Stimulated activated naive CD8-positive, alpha-beta T cell treated with anti-CD3 and anti-CD28 coated beads, Interleukin-15, Interleukin-2, amounts not matched to agents 100 ng/mL and 50 ng/mL, for 24 hours (primary cell): ENCODE data around the gene DEPP1.
A peak's percentile ranks its signal among the peaks of the same experiment; 100 is the strongest.

ENCODE experiments used
- H3K27ac Mint-ChIP-seq: one replicate; pipeline ENCODE4 v1.8.0; 2021; ENCODE audit warnings: mild to moderate bottlenecking, mixed read lengths
- H3K27me3 Mint-ChIP-seq: one replicate; pipeline ENCODE4 v1.8.0; 2021; ENCODE audit warnings: mixed read lengths
- H3K36me3 Mint-ChIP-seq: one replicate; pipeline ENCODE4 v1.8.0; 2021; ENCODE audit warnings: low read depth, mixed read lengths
- H3K4me1 Mint-ChIP-seq: one replicate; pipeline ENCODE4 v1.8.0; 2021; ENCODE audit warnings: low read depth, mixed read lengths
- H3K4me3 Mint-ChIP-seq: one replicate; pipeline ENCODE4 v1.8.0; 2021; ENCODE audit warnings: mild to moderate bottlenecking, mixed read lengths
- H3K9me3 Mint-ChIP-seq: one replicate; pipeline ENCODE4 v1.8.0; 2021; ENCODE audit warnings: mixed read lengths

The DEPP1 gene

DNA sequence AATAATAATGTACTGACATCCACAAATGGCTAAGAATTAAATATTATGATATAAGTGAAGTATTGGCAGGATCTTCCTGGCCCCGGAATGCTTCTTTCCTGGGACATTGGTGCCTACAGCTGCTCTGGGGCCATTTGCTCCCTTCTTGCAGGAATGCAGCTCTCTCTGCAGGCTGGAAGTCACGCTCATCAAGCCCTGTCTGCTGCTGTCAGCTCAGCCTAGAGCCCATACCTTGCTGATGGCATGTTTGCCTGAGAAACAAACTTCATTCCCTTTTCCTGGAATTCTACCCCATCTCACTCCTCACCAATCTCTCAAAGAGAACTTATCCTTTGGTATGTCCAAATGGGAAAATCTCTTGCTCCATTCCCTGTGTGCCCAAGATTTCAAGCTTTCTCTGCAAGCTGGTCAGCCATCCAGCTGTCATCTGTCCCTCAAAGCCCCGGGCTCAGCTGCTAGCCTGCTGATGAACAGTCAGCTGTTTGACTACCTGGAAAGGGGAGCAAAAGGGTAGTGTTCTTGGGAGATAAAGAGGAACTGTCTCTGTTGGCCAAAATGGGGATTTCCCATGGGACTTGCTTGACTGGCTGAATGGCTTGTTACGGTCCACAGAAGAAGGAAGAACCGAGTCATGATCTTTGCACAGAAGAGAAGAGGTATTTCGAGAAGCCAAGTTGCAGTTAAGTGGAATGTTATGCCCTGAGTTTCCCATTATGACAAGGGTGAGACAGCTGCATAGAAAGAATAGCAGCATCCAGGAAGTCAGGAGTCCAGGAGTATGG lies 31.0 kb downstream of the DEPP1 start:
- H3K9me3 Mint-ChIP-seq, result peaks cover 17% of the 10 kb centered on the region
- peaks cover 16% of the 10 kb centered on the region for H3K4me1 Mint-ChIP-seq
- peak overlapping the region; percentile 1 for H3K27ac Mint-ChIP-seq

DNA sequence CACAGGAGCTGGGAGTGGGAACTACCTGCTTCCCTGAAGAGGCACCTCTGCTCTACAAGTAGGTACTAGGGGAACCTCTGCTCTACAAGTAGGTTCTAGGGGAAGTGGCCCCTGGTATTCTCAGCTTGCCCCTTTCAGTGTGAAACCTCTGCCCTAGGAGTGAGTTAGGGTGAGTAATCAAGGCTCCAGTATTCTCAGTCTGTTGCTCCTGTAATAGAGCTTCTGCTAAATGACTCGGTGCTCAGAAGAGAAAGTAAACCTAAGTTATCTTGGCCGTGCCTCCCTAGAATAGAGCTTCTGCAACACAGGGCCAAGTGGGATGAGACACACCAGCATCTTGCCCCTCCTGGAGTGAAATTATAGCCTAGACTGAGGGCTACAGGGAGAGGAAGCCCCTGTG lies 32.4 kb downstream of the DEPP1 start:
- Mint-ChIP-seq H3K27ac (peak overlapping the region; percentile 69), H3K27me3 (peaks cover 17% of the 10 kb centered on the region), H3K4me3 (no peak overlapping the region), H3K4me1 (peaks cover 16% of the 10 kb centered on the region), H3K9me3 (peaks cover 22% of the 10 kb centered on the region), H3K36me3 (no peaks in the 10 kb centered on the region)

More for the DNA sequence above, 31.0 kb downstream of the DEPP1 start:
- Mint-ChIP-seq H3K27me3 (peaks cover 9% of the 10 kb centered on the region), H3K4me3 (no peak overlapping the region), H3K36me3 (no peaks in the 10 kb centered on the region)

DNA sequence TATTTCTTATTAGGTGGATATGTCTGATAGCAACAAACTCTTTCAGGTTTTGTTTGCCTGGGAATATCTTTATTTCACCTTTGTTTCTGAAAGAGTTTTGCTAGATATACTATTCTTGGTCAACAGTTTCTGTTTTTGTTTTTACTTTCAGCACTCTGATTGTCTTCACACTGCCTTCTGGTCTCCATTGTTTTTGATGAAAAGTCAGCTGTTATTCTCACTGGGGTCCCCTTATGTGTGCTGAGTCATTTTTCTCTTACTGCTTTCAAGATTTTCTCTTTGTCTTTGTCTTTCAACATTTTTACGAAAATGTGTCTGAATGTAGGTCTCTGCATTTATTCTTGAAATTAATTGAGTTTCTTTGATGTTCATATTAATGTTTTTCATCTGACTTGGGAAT lies 34.3 kb downstream of the DEPP1 start:
- H3K27me3 Mint-ChIP-seq, result peaks cover 19% of the 10 kb centered on the region
- peaks cover 24% of the 10 kb centered on the region for H3K9me3 Mint-ChIP-seq
- no peak overlapping the region for H3K27ac Mint-ChIP-seq
- H3K4me3 Mint-ChIP-seq, result no peak overlapping the region
- H3K4me1 Mint-ChIP-seq, result peaks cover 13% of the 10 kb centered on the region
- H3K36me3 Mint-ChIP-seq, result no peaks in the 10 kb centered on the region

DNA sequence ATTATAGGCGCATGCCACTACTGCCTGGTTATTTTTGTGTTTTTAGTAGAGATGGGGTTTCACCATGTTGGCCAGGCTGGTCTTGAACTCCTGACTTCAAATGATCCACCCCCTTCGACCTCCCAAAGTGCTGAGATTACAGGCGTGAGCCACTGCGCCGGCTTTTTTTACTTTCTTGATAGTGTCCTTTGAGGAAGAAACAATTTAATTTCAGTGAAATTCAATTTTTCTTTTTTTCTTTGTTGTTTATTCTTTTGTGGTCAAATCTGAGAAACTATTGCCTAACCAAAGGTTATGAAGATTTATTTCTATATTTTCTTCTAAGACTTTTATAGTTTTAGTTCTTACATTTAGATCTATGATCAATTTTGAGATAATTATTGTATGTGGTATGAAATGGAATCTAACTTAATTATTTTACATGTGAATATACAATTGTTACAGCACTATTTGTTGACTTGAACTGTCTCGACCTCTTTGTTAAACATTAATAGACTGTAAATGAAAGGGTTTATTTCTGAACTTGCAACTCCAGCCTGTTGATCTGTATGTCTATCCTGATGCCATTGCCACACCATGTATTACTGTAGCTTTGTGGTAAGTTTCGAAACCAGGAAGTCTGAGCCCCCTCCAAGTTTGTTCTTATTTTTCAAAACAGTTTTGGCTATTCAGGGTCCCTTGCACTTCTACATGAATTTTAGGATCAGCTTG lies 38.8 kb downstream of the DEPP1 start:
- peaks cover 16% of the 10 kb centered on the region for H3K9me3 Mint-ChIP-seq
- no peak overlapping the region for H3K27ac Mint-ChIP-seq
- peaks cover 6% of the 10 kb centered on the region for H3K4me1 Mint-ChIP-seq
- peaks cover 16% of the 10 kb centered on the region for H3K27me3 Mint-ChIP-seq
- H3K4me3 Mint-ChIP-seq, result no peak overlapping the region
- no peaks in the 10 kb centered on the region for H3K36me3 Mint-ChIP-seq

DNA sequence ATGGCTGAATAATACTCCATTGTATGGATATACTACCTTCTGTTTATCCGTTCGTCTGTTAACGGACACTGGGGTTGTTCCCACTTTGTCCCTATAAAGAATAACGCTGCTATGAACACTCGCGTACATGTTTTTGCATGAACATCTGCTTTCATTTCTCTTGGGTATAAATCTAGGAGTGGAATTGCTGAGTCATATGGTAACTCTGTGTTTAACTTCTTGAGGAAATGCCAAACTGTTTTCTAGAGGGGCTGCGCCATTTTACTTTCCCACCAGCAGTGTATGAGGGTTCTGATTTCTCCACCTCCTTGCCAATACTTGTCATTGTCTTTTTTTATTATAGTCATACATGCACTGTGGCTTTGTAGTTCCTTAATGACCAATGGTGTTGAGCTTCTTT lies 39.7 kb downstream of the DEPP1 start:
- Mint-ChIP-seq H3K27me3 (peaks cover 11% of the 10 kb centered on the region), H3K4me1 (peaks cover 6% of the 10 kb centered on the region), H3K27ac (no peak overlapping the region), H3K9me3 (peaks cover 7% of the 10 kb centered on the region), H3K4me3 (no peak overlapping the region), H3K36me3 (no peaks in the 10 kb centered on the region)

DNA sequence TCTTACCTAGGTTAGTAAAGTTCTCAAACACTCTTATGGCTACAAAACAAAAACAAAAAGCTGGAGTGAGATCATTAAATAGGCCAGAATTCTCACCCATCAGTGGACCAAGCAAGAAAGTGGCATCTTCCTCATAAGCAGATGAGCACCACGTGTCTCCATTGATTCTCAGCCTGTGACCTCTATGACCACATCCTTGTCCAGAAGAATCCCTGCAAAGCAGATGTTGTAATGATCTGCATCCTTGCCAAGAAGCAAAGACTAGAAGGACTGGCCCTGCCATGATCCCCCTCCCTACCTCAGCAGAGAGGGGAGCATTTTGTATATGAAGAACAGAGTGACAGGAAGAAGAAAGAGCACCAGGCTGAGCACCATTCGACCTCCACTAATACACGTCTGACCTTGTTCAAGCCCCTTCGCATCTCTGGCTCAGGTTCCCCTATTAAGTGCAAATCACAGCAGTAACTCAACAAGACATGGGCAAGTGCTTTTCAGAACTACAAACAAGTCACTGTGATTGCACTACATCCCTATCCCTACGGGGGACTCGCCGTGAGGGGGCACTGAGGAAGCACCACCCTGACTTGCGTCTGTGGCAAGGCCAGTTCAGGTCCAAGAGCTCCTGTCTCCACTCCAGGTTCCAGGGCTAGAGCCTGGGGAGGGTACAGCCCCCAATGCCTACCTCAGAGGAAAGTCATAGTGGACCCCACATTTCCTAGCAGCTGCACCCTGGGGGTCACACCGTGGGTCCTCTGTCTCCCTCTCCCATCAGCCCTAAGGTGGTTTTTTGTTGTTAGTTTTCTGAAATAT lies 41.2 kb downstream of the DEPP1 start:
- peaks cover 11% of the 10 kb centered on the region for H3K27me3 Mint-ChIP-seq
- H3K9me3 Mint-ChIP-seq, result peaks cover 7% of the 10 kb centered on the region
- H3K4me1 Mint-ChIP-seq, result peaks cover 6% of the 10 kb centered on the region
- H3K4me3 Mint-ChIP-seq, result no peak overlapping the region
- H3K27ac Mint-ChIP-seq, result no peak overlapping the region
- H3K36me3 Mint-ChIP-seq, result no peaks in the 10 kb centered on the region

DNA sequence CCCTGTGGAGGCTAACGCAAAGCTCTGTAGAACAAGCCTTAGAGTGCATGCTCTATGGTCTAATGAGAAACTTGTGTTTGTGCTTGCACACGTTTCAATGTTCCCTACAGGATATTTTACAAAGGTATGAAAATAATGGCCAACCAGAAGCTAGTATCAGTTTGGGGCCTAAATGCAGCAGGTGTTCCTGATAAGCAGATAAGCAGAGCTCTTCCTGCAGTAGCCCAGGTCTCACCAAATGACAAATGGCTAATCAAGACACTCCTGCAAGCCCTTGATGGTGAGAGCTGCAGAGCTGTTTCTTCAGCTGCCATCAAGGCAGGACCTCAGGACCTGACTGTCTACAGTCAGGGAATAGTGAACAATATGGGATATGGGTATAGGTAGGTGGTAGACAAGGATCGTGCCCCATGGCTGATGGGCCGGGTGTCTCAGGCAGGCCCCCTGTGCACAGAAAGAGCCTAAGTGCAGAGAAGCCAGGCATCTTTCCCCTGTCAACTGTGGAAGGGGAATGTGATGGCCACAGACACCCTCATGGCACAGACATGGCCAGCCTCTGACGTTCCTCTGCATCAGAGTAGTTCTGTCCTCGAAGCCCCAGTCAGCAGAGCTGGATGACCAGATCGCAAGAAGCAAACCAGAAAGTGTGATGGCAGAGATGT lies 42.2 kb downstream of the DEPP1 start:
- Mint-ChIP-seq H3K36me3 (no peaks in the 10 kb centered on the region), H3K4me1 (peaks cover 6% of the 10 kb centered on the region), H3K9me3 (peaks cover 4% of the 10 kb centered on the region), H3K27ac (no peak overlapping the region), H3K4me3 (no peak overlapping the region), H3K27me3 (peaks cover 5% of the 10 kb centered on the region)

DNA sequence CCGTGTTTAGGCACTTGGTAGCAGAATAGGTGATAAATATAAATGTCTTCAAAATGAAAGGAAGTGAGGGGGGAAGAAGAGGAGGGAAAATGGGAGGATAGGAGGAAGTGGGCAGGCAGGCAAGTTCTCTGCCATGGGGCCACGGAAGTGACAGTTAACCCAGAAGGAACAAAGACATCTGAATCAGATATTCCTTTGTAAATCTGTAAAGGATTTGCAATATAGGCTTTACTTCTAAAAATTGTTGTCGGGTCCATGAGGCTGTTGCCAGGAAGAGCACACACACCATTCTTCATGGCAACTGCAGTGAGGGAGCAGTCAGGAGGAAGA lies 42.7 kb downstream of the DEPP1 start:
- Mint-ChIP-seq H3K36me3 (no peaks in the 10 kb centered on the region), H3K4me1 (peaks cover 6% of the 10 kb centered on the region), H3K27ac (no peak overlapping the region), H3K27me3 (no peaks in the 10 kb centered on the region), H3K9me3 (no peaks in the 10 kb centered on the region), H3K4me3 (no peak overlapping the region)

DNA sequence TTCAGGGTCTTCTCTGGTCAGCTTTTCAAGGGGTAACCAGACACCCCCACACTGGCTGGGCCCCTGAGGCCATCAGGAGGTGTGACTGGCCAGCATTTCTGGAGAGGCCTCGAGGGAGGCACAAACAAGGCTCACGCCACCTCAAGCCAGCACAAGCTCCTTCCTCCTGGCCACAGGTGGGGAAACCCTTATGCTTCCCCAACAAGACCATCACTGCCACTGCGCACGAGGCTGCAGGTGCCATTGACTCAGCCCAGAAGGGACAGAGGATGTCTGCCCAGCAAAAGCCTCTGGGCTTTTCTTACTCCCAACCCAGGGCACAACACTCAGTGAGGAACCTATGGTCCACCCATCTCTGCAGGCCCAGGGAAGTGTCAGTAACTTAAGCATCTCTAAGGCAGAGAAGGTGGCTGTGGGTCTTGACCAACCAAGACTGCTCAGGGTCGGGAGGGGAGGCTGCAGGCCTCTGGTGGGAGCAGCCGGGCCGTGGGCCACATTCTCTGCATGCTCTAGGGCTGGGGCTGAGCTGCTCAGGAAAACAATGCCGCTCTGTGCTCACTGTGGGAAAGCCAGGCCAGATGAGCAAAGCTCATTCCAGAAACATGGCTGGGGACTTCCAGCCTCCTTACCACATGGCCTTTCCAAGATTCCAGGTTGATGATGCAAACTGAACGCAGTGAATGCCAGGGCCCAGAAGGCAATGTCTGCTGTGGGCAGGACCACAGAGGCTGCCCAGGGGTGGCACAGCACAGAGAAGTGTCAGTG lies 43.2 kb downstream of the DEPP1 start:
- Mint-ChIP-seq H3K36me3 (no peaks in the 10 kb centered on the region), H3K27me3 (no peaks in the 10 kb centered on the region), H3K4me3 (no peak overlapping the region), H3K9me3 (no peaks in the 10 kb centered on the region), H3K4me1 (peaks cover 6% of the 10 kb centered on the region), H3K27ac (no peak overlapping the region)

DNA sequence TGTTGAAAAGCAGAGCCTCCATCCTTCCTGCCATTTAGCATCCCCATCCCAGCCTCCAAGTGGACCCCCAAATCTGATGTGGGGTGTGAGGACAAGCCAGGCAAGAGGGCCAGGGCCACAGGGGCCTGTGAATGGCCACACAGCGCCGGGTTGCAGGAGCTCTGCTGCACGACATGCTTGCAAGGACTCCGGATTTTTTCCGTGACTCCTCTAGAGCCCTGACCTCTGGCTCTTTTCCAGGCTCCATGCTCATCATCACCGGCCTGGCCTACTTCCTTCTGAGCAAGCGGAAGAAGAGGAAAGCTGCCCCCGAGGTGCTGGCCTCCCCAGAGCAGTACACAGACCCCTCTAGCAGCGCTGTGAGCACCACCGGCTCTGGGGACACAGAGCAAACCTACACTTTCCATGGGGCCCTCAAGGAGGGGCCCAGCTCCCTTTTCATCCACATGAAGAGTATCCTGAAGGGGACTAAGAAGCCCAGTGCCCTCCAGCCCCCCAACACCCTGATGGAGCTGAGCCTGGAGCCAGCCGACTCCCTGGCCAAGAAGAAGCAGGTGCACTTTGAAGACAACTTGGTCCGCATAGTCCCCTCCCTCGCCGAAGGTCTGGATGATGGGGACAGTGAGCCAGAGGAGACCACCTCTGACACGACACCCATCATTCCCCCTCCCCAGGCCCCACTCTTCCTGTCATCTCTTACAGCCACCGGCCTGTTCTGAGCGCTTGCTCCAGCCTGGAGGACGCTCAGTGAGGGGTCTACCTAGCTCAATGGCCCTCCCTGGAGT lies 44.0 kb downstream of the DEPP1 start:
- Mint-ChIP-seq H3K27ac (no peak overlapping the region), H3K9me3 (no peaks in the 10 kb centered on the region)

DNA sequence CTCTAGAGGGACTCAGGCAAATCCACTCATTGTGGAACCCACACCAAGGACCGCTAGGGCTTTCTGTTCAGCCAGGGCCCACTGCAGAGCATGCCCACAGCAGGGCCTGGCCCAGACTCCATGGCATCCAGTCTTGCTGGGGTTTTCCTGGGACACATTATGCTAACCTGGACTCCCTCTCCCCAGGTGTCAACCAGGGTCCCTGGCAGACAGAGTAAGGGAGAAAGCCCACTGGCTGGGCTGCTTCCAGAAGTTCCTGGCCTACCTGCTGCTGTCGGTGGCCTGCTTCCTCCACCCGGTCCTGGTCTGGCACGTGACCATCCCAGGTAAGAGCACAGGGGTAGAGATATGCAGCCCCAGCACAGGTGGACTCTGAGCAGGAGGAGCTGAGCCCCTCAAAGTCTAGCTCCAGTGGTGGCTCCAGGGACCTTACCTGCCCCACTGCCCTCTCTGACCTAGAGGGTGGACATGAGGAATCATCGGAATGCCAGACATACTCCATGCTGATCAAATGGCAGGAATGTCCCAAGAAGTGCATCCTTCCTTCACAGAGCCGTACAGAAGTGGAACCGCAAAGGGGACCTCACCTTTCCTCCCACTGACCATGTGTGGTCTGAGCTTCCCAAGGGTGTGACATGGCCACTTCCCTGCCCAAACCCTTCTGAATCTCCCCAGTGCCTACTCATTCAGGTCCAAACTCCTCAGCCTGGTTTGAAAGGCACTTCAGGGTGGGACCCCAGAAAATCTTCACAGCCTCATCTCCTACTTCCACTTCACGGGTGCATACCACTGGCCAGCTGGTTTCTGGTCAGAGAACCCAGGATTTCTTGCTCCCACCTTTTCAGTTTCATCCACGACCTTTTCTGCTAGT lies 44.9 kb downstream of the DEPP1 start:
- no peak overlapping the region for H3K27ac Mint-ChIP-seq
- peaks cover 4% of the 10 kb centered on the region for H3K27me3 Mint-ChIP-seq
- H3K4me3 Mint-ChIP-seq, result no peak overlapping the region
- no peaks in the 10 kb centered on the region for H3K36me3 Mint-ChIP-seq
- H3K4me1 Mint-ChIP-seq, result peaks cover 6% of the 10 kb centered on the region
- H3K9me3 Mint-ChIP-seq, result no peaks in the 10 kb centered on the region

More for the DNA sequence above, 44.0 kb downstream of the DEPP1 start:
- H3K4me3 Mint-ChIP-seq, result no peak overlapping the region
- H3K27me3 Mint-ChIP-seq, result peaks cover 3% of the 10 kb centered on the region
- peaks cover 6% of the 10 kb centered on the region for H3K4me1 Mint-ChIP-seq
- no peaks in the 10 kb centered on the region for H3K36me3 Mint-ChIP-seq

DNA sequence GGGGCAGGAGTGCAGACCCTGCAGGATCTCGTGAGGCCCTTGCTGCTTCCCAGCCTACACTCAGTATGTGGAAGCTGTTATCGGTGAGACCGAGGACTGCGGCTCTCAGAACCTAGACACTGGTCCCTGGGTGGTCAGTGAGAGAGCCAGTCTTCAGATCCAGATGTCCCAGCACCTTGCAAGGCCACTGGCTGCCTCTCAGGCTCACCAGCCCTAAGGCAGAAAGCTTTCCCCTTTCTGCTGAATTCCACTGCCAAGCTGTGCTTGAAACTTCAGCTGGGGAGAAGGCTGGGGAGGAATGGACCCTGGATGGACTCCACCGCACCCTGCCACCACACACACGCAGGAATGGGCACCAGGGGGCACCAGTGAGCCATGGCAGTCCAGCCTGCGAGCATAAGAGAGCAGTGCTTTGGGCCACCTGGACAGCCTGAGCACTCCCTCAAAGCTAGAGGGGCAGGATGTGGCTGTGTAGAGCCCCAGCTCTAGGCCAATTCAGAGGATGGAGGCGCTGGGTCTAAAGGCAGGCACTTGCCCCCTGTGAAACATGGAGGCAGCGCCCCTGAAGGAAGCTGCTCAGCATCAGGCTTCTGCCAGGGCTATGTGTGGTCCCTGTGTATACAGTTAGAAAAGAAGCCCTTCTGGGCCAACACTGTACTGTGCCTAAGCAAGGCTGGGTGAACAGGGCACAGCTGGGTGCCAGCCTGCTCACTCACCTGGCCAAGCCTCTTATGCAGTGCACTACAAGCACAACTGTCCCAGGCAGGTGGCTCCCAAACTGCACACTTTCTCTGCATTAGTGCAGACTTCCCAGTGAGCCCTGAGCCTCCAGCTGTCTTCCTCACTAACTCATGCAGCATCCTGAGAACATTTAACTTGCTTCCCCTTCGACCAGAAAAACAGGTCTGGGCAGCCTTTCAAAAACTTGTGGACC lies 45.8 kb downstream of the DEPP1 start:
- Mint-ChIP-seq H3K27ac (no peak overlapping the region), H3K4me1 (peaks cover 6% of the 10 kb centered on the region)

More for the DNA sequence above, 45.8 kb downstream of the DEPP1 start:
- H3K9me3 Mint-ChIP-seq, result no peaks in the 10 kb centered on the region
- H3K27me3 Mint-ChIP-seq, result peaks cover 4% of the 10 kb centered on the region
- H3K4me3 Mint-ChIP-seq, result no peak overlapping the region
- H3K36me3 Mint-ChIP-seq, result no peaks in the 10 kb centered on the region
